Smooth muscle cell (in vitro differentiated cells): ENCODE data around the gene NAALADL2. TPM values are rescaled to one million over a fixed set of nuclear protein-coding genes. Genes with fewer than 3 reads are reported as not detected.

Source experiments
- DNase-seq: peaks from one replicate; lab custom pipeline; 2025; ENCODE audit not compliant: unreplicated experiment; lab: John Stamatoyannopoulos, UW
- H2AFZ ChIP-seq: fragments of 200-600 bp; sonication (generic); 2 replicates; pipeline ENCODE4 v1.6.0; 2016; ENCODE audit warnings: antibody characterized with exemption, low read depth, mild to moderate bottlenecking
- H3F3A ChIP-seq: fragments of 200-600 bp; sonication (generic); 2 replicates; pipeline ENCODE4 v1.6.0; 2017; ENCODE audit warnings: antibody characterized with exemption, low read depth
- H3K27ac ChIP-seq: fragments of 200-600 bp; sonication (generic); 2 replicates; pipeline ENCODE4 v1.5.1; 2016; ENCODE audit warnings: low read depth, mild to moderate bottlenecking
- H3K27me3 ChIP-seq: fragments of 200-600 bp; sonication (generic); 2 replicates; pipeline ENCODE4 v1.6.1; 2016; ENCODE audit warnings: low read depth, mild to moderate bottlenecking
- H3K36me3 ChIP-seq: fragments of 200-600 bp; sonication (generic); 2 replicates; pipeline ENCODE4 v1.5.1; 2016; ENCODE audit warnings: low read depth
- H3K4me1 ChIP-seq: fragments of 200-600 bp; sonication (generic); 2 replicates; pipeline ENCODE4 v1.5.1; 2016; ENCODE audit warnings: low read depth
- H3K4me2 ChIP-seq: fragments of 200-600 bp; sonication (generic); 2 replicates; pipeline ENCODE4 v1.6.0; 2016; ENCODE audit warnings: mild to moderate bottlenecking
- H3K4me3 ChIP-seq: fragments of 200-600 bp; sonication (generic); 2 replicates; pipeline ENCODE4 v1.5.1; 2016; ENCODE audit warnings: mild to moderate bottlenecking
- H3K79me2 ChIP-seq: fragments of 200-600 bp; sonication (generic); 2 replicates; pipeline ENCODE4 v1.6.0; 2016; ENCODE audit warnings: low read depth, mild to moderate bottlenecking
- H3K9ac ChIP-seq: fragments of 200-600 bp; sonication (generic); 2 replicates; pipeline ENCODE4 v1.6.0; 2016; ENCODE audit warnings: low read depth
- H3K9me3 ChIP-seq: fragments of 200-600 bp; sonication (generic); replicated peaks from 2 replicates; pipeline ENCODE4 v1.5.1; 2016; ENCODE audit warnings: low read depth
- H4K20me1 ChIP-seq: fragments of 200-600 bp; sonication (generic); 2 replicates; pipeline ENCODE4 v1.6.0; 2016; ENCODE audit warnings: low read depth
- WGBS: methylation state at CpG from one replicate; pipeline ENCODE4 v1.1.7; 2016; ENCODE audit warnings: low lambda C conversion rate; 5-methylcytosine and 5-hydroxymethylcytosine counted together
- polyA plus RNA-seq: library from polyadenylated mRNA; unstranded; fragments of >200 nt; fragmentation: Nextera tagmentation; extraction: Ambion mirVana; gene quantifications from 2 replicates; pipeline ENCODE4 v1.2.1, GENCODE V29; 2016
- total RNA-seq: library from RNA; depleted of rRNA; stranded (reverse); fragments of >200 nt; gene quantifications from 2 replicates; pipeline ENCODE4 v1.2.3, GENCODE V29; 2014
- TF ChIP-seq, protein P1 (sequence below): fragments of 200-600 bp; sonication (generic); IDR thresholded peaks from 2 replicates; pipeline ENCODE4 v1.5.1; 2017; ENCODE audit warnings: borderline replicate concordance, mild to moderate bottlenecking, antibody characterized with exemption; ENCODE audit not compliant: insufficient read depth, poor library complexity, severe bottlenecking

NAALADL2 gene
- total and polyA plus RNA-seq, 2 experiments from 2014 or later, result 2.5 to 13.8 TPM

DNA sequence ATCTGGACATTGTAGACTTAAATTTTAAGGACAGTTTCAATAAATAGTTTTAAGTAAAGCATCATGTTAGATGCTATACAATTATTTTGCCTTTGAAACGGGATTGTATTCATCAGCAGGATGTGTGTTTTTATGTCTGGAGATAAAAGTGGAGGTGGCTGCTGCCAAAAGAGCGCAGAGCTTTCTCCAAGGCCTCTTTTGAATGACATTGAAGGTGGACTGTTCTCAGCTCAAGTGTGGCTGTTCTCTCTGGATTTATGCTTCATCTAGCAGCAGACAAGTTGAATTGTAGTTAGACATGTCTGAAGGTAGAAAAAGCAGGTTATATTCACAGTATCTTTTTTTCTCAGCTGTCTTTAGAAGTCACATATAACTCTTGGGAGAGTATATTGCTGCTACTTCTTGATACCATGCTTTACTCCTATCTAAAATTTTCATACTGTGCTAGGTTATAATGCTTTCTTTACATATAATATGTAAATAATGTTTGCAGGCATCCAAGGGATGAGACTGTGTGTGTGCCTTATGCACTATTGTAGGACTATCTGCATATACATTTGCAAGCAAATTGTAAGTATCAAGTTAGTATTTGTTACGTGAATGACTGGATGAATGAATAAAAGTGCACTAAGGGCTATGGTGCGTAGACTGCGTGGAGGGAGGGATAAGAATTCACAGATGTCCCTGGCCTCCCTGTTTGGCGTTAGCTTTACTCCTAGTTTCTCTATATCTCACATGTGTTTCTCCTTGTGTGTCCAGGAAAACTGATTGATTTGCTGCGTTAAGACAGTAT, 340.1 kb downstream of the NAALADL2 start:
- Histone ChIP-seq H4K20me1 (no peaks in the 10 kb centered on the region), H3K9ac (no peak overlapping the region), H3K36me3 (no peaks in the 10 kb centered on the region), H3K4me3 (no peak overlapping the region), H2AFZ (no peak overlapping the region), H3F3A (no peaks in the 10 kb centered on the region), H3K79me2 (no peaks in the 10 kb centered on the region), H3K27me3 (no peaks in the 10 kb centered on the region), H3K4me2 (no peak overlapping the region), H3K9me3 (no peaks in the 10 kb centered on the region), H3K27ac (no peak overlapping the region), H3K4me1 (no peaks in the 10 kb centered on the region)
- DNase-seq, result no peak
- 95% methylated on average over 7 of the region's 7 CpGs for WGBS
- TF ChIP-seq, protein P1, sequence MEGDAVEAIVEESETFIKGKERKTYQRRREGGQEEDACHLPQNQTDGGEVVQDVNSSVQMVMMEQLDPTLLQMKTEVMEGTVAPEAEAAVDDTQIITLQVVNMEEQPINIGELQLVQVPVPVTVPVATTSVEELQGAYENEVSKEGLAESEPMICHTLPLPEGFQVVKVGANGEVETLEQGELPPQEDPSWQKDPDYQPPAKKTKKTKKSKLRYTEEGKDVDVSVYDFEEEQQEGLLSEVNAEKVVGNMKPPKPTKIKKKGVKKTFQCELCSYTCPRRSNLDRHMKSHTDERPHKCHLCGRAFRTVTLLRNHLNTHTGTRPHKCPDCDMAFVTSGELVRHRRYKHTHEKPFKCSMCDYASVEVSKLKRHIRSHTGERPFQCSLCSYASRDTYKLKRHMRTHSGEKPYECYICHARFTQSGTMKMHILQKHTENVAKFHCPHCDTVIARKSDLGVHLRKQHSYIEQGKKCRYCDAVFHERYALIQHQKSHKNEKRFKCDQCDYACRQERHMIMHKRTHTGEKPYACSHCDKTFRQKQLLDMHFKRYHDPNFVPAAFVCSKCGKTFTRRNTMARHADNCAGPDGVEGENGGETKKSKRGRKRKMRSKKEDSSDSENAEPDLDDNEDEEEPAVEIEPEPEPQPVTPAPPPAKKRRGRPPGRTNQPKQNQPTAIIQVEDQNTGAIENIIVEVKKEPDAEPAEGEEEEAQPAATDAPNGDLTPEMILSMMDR, result no peak

- no peaks in the 10 kb centered on the region for H3K79me2 ChIP-seq
- no peak overlapping the region for H3K9ac ChIP-seq
- no peak overlapping the region for H2AFZ ChIP-seq
- H4K20me1 ChIP-seq, result no peaks in the 10 kb centered on the region
- no peak for DNase-seq
- 94% methylated on average over 1 of the region's 1 CpG for WGBS
- H3K4me3 ChIP-seq, result no peak overlapping the region
- no peaks in the 10 kb centered on the region for H3F3A ChIP-seq
- TF ChIP-seq, protein P1, result no peak
- H3K27ac ChIP-seq, result no peak overlapping the region
- H3K4me1 ChIP-seq, result no peaks in the 10 kb centered on the region
- no peaks in the 10 kb centered on the region for H3K27me3 ChIP-seq
- H3K9me3 ChIP-seq, result no peaks in the 10 kb centered on the region
- no peaks in the 10 kb centered on the region for H3K36me3 ChIP-seq
- H3K4me2 ChIP-seq, result no peak overlapping the region
Observed at GRCh38 chr3:175199961-175200360, 340.8 kb downstream of the NAALADL2 start.

DNA sequence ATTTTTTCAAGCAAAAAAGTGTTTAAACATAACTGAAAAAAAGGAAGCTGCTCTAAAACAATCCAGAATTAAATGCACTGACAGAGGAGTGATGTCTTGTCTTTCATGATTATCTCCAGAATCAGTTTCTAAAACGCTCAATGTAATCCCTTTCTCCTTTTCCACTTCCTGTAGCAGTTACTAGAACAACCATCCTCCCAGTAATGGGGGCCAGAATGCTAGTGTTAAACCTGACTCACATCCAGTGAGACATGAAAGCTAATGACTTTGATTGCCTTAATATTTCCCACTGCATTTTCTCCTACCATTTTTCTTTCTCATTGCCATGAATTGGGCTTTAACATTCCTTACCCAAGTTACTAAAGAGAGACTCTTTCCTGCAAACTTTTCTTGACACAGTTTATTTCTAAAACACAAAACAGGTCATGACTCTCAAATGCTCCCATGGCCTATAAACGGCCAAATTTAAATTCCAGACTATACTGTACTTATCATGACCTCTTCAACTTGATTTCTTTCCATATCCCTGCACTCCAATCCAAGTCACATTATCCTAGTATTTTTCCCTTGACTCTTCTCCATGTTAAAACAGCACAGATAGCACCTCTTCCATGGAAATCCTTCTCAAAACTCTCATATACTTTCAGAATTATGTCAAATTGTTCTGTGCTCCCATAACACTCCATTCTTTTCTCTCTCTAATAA, 341.4 kb downstream of the NAALADL2 start:
- Histone ChIP-seq H3K4me3 (no peak overlapping the region), H3K79me2 (no peaks in the 10 kb centered on the region), H2AFZ (no peak overlapping the region), H3F3A (no peaks in the 10 kb centered on the region), H3K9ac (no peak overlapping the region), H3K36me3 (no peaks in the 10 kb centered on the region), H3K4me1 (no peaks in the 10 kb centered on the region), H3K27me3 (no peaks in the 10 kb centered on the region), H4K20me1 (no peaks in the 10 kb centered on the region), H3K4me2 (no peak overlapping the region), H3K27ac (no peak overlapping the region), H3K9me3 (no peaks in the 10 kb centered on the region)
- WGBS, result 46% methylated on average over 2 of the region's 2 CpGs
- TF ChIP-seq, protein P1, result no peak
- no peak for DNase-seq
